KMS-11 (cell line): ENCODE data around the gene TSPYL1.

Experiments
- H2AFZ ChIP-seq: fragments of 200-600 bp; sonication (generic); 2 replicates; pipeline ENCODE4 v1.6.1; 2016; ENCODE audit warnings: antibody characterized with exemption, mixed run types, low read depth
- H3K27ac ChIP-seq: fragments of 200-600 bp; sonication (generic); 2 replicates; pipeline ENCODE4 v1.6.1; 2016; ENCODE audit warnings: mild to moderate bottlenecking, mixed run types
- H3K27me3 ChIP-seq: fragments of 200-600 bp; sonication (generic); 2 replicates; pipeline ENCODE4 v1.6.1; 2017; ENCODE audit warnings: mild to moderate bottlenecking, low read depth, mixed run types, moderate library complexity; ENCODE audit not compliant: insufficient read depth
- H3K36me3 ChIP-seq: fragments of 200-600 bp; sonication (generic); 2 replicates; pipeline ENCODE4 v1.6.1; 2017; ENCODE audit warnings: mild to moderate bottlenecking, mixed run types; ENCODE audit not compliant: insufficient read depth
- H3K4me1 ChIP-seq: fragments of 200-600 bp; sonication (generic); 2 replicates; pipeline ENCODE4 v1.6.1; 2016; ENCODE audit warnings: mild to moderate bottlenecking, low read depth, mixed run types; ENCODE audit not compliant: poor library complexity, severe bottlenecking
- H3K4me2 ChIP-seq: fragments of 200-600 bp; sonication (generic); 2 replicates; pipeline ENCODE4 v1.7.0; 2016; ENCODE audit warnings: mild to moderate bottlenecking, mixed run types
- H3K4me3 ChIP-seq: fragments of 200-600 bp; sonication (generic); IDR thresholded peaks from 2 replicates; pipeline ENCODE4 v1.6.1; 2017; ENCODE audit warnings: low read depth, low read length, mixed read lengths; ENCODE audit not compliant: insufficient read depth
- H3K79me2 ChIP-seq: fragments of 200-600 bp; sonication (generic); 2 replicates; pipeline ENCODE4 v1.6.1; 2016; ENCODE audit warnings: low read depth, mixed run types; ENCODE audit not compliant: insufficient read depth
- H3K9ac ChIP-seq: fragments of 200-600 bp; sonication (generic); 2 replicates; pipeline ENCODE4 v1.6.1; 2016; ENCODE audit warnings: mild to moderate bottlenecking, mixed run types
- H4K20me1 ChIP-seq: fragments of 200-600 bp; sonication (generic); 2 replicates; pipeline ENCODE4 v1.6.1; 2016; ENCODE audit warnings: mild to moderate bottlenecking, mixed run types; ENCODE audit not compliant: insufficient read depth
- CTCF ChIP-seq: fragments of 200-600 bp; sonication (generic); conservative IDR thresholded peaks from 2 replicates; pipeline ENCODE4 v1.6.1; 2017; ENCODE audit warnings: low read depth, mild to moderate bottlenecking, antibody characterized with exemption, low read length, moderate library complexity, mixed read lengths

The TSPYL1 gene

GRCh38 chr6:116253505-116254296 is 26.0 kb downstream of the TSPYL1 start, which contains the start of gene TSPYL4:
TSPYL4 (minus strand) TSS chr6:116254075; CDS start chr6:116254008, 67 bp downstream.
- H3K27me3 ChIP-seq = no peaks in the 10 kb centered on the region
- peak within 1 kb of the TSS; percentile 58 for H3K4me2 ChIP-seq
- peak within 1 kb of the TSS; percentile 62; the same call in 1 of the 2 replicates for H3K27ac ChIP-seq
- H2AFZ ChIP-seq = peak within 1 kb of the TSS; percentile 92
- H3K9ac ChIP-seq = peak within 1 kb of the TSS; percentile 64
- H3K36me3 ChIP-seq = no peaks in the 10 kb centered on the region
- H3K79me2 ChIP-seq = no peaks in the 10 kb centered on the region
- H3K4me1 ChIP-seq = peaks cover 4% of the 10 kb centered on the region
- no peak for TF ChIP-seq CTCF
- H4K20me1 ChIP-seq = no peaks in the 10 kb centered on the region
- no peak within 1 kb of the TSS for H3K4me3 ChIP-seq

GRCh38 chr6:116253188-116253504 is 26.6 kb downstream of the TSPYL1 start:
- Histone ChIP-seq H4K20me1 (no peaks in the 10 kb centered on the region), H3K4me1 (peaks cover 4% of the 10 kb centered on the region), H3K79me2 (no peaks in the 10 kb centered on the region), H3K9ac (peak overlapping the region; percentile 64; the same call in 1 of the 2 replicates), H3K4me2 (peak overlapping the region; percentile 45; the same call in 1 of the 2 replicates), H3K36me3 (no peaks in the 10 kb centered on the region), H3K27me3 (no peaks in the 10 kb centered on the region), H3K27ac (no peak overlapping the region), H2AFZ (peak overlapping the region; percentile 92; the same call in 1 of the 2 replicates), H3K4me3 (no peak overlapping the region)
- TF ChIP-seq CTCF = no peak

- no peaks in the 10 kb centered on the region for H3K27me3 ChIP-seq
- no peaks in the 10 kb centered on the region for H4K20me1 ChIP-seq
- no peak overlapping the region for H3K4me3 ChIP-seq
- H2AFZ ChIP-seq = no peak overlapping the region
- H3K79me2 ChIP-seq = no peaks in the 10 kb centered on the region
- TF ChIP-seq CTCF = no peak
- no peak overlapping the region for H3K9ac ChIP-seq
- no peak overlapping the region for H3K27ac ChIP-seq
- peaks cover 4% of the 10 kb centered on the region for H3K4me1 ChIP-seq
- H3K4me2 ChIP-seq = no peak overlapping the region
- H3K36me3 ChIP-seq = no peaks in the 10 kb centered on the region
Measured at GRCh38 chr6:116251568-116252384, 28.0 kb downstream of the TSPYL1 start.

- Histone ChIP-seq H3K4me2 (no peak overlapping the region), H3K36me3 (no peaks in the 10 kb centered on the region), H3K27me3 (no peaks in the 10 kb centered on the region), H3K79me2 (no peaks in the 10 kb centered on the region), H4K20me1 (no peaks in the 10 kb centered on the region), H3K27ac (no peak overlapping the region), H3K4me3 (no peak overlapping the region), H3K4me1 (no peaks in the 10 kb centered on the region), H3K9ac (no peak overlapping the region), H2AFZ (no peak overlapping the region)
- no peak for TF ChIP-seq CTCF
Measured at GRCh38 chr6:116248577-116248976, 31.2 kb downstream of the TSPYL1 start.
